ENCODE measurements around the gene TNFRSF9.

DNA sequence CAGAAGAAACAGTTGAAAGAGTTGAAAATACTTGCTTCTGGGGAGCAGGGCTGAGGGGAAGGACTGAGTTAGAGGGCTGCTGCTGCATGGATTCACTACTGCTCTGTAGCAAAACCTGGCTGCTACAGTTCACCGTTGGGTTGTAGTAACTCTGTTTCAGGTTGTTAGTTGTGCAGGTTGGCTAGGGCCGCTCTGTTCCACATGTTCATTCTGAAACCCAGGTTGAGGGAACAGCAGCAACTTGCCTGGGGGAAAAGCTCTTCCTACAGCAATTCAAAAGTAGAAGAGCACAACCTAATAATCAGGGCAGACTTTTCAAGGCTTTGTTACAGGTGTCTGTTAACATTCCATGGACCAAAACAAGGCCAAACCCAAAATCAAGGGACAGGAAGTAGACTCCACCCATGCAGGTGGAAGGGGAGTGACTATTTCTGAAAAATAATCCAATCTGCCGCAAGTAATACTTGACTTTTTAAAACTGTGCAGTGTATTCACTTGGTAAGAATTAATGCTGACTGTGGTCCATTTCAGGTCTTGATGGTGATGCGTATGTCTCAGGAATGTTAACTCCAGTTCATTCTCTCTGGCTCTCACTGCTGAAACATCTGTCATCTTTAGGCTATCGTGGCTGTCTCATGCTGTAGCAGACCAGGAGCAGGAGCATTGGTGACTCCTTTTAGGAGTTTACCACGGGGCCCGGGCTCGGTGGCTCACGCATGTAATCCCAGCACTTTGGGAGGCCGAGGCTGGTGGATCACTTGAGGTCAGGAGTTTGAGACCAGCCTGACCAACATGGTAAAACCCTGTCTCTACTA lies 15.8 kb upstream of the TNFRSF9 start:
- no peak for TF ChIP-seq JUND (IDR thresholded peaks at IDR 0.05)
- TF ChIP-seq, protein P1, sequence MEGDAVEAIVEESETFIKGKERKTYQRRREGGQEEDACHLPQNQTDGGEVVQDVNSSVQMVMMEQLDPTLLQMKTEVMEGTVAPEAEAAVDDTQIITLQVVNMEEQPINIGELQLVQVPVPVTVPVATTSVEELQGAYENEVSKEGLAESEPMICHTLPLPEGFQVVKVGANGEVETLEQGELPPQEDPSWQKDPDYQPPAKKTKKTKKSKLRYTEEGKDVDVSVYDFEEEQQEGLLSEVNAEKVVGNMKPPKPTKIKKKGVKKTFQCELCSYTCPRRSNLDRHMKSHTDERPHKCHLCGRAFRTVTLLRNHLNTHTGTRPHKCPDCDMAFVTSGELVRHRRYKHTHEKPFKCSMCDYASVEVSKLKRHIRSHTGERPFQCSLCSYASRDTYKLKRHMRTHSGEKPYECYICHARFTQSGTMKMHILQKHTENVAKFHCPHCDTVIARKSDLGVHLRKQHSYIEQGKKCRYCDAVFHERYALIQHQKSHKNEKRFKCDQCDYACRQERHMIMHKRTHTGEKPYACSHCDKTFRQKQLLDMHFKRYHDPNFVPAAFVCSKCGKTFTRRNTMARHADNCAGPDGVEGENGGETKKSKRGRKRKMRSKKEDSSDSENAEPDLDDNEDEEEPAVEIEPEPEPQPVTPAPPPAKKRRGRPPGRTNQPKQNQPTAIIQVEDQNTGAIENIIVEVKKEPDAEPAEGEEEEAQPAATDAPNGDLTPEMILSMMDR (IDR thresholded peaks at IDR 0.05; ENCODE audit: low read depth, low read length, missing input control) = no peak
- TF ChIP-seq GABPA (IDR thresholded peaks at IDR 0.05 in 1 of 2, conservative IDR thresholded peaks at IDR 0.05 in 1 of 2) = no peak
- no peak for TF ChIP-seq HNF4A (conservative IDR thresholded peaks at IDR 0.05)
- TF ChIP-seq REST (IDR thresholded peaks at IDR 0.05) = no peak
- TF ChIP-seq, protein P2, sequence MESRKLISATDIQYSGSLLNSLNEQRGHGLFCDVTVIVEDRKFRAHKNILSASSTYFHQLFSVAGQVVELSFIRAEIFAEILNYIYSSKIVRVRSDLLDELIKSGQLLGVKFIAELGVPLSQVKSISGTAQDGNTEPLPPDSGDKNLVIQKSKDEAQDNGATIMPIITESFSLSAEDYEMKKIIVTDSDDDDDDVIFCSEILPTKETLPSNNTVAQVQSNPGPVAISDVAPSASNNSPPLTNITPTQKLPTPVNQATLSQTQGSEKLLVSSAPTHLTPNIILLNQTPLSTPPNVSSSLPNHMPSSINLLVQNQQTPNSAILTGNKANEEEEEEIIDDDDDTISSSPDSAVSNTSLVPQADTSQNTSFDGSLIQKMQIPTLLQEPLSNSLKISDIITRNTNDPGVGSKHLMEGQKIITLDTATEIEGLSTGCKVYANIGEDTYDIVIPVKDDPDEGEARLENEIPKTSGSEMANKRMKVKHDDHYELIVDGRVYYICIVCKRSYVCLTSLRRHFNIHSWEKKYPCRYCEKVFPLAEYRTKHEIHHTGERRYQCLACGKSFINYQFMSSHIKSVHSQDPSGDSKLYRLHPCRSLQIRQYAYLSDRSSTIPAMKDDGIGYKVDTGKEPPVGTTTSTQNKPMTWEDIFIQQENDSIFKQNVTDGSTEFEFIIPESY (IDR thresholded peaks at IDR 0.05) = no peak
- no peak for TF ChIP-seq ATF3 (IDR thresholded peaks at IDR 0.05)
- TF ChIP-seq NR2F2 (IDR thresholded peaks at IDR 0.05) = no peak
- TF ChIP-seq YY1 (IDR thresholded peaks at IDR 0.05) = no peak
- TF ChIP-seq, protein P3, sequence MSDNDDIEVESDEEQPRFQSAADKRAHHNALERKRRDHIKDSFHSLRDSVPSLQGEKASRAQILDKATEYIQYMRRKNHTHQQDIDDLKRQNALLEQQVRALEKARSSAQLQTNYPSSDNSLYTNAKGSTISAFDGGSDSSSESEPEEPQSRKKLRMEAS (IDR thresholded peaks at IDR 0.05) = no peak
- TF ChIP-seq RXRA (IDR thresholded peaks at IDR 0.05) = no peak
